ENCODE results near the gene SCO1. TPM values are rescaled to one million over a fixed set of nuclear protein-coding genes. Genes with fewer than 3 reads are reported as not detected.
A peak's percentile ranks its signal among the peaks of the same experiment; 100 is the strongest.
"Not testable (repeated sequence)": the region's sequence is repeated elsewhere in the genome, so short reads cannot be mapped to it uniquely, and the experiment has no call there.

Gene SCO1
- total RNA-seq, 1 donor from 2014 or later = 30.2 TPM

DNA sequence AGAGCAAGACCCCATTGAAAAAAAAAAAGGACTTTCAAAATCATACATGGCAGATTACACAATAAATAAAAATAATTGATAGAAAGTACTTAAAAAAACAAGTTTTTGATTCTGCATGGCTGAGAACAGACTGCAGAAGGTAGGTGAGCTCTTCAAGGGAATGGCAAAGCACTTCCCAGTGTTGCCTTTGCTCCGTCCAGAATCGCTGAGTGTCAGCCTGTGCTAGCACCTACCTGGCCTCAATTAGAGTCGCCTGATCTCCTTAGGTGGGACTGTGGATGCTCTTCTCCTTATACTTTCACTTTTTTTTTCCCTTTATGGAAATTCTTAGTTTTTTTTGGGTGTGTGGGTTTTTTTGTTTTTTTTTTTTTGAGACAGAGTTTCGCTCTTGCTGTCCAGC lies 38.5 kb upstream of the SCO1 start:
- peaks cover 3% of the 10 kb centered on the region for H3K36me3 Mint-ChIP-seq (ENCODE audit: low read depth)
- H3K4me3 Mint-ChIP-seq (ENCODE audit: unreplicated experiment) = no peak overlapping the region
- TF ChIP-seq, protein P1, sequence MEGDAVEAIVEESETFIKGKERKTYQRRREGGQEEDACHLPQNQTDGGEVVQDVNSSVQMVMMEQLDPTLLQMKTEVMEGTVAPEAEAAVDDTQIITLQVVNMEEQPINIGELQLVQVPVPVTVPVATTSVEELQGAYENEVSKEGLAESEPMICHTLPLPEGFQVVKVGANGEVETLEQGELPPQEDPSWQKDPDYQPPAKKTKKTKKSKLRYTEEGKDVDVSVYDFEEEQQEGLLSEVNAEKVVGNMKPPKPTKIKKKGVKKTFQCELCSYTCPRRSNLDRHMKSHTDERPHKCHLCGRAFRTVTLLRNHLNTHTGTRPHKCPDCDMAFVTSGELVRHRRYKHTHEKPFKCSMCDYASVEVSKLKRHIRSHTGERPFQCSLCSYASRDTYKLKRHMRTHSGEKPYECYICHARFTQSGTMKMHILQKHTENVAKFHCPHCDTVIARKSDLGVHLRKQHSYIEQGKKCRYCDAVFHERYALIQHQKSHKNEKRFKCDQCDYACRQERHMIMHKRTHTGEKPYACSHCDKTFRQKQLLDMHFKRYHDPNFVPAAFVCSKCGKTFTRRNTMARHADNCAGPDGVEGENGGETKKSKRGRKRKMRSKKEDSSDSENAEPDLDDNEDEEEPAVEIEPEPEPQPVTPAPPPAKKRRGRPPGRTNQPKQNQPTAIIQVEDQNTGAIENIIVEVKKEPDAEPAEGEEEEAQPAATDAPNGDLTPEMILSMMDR (IDR thresholded peaks at IDR 0.05) = no peak
- H3K27ac Mint-ChIP-seq (ENCODE audit: unreplicated experiment) = no peak overlapping the region
- H3K4me1 Mint-ChIP-seq (ENCODE audit: low read depth) = peaks cover 6% of the 10 kb centered on the region
- DNase-seq (ENCODE audit: low spot score) = no peak
- H3K27me3 Mint-ChIP-seq (ENCODE audit: low read depth) = peaks cover 5% of the 10 kb centered on the region
- no peaks in the 10 kb centered on the region for H3K9me3 Mint-ChIP-seq (ENCODE audit: low read depth)

DNA sequence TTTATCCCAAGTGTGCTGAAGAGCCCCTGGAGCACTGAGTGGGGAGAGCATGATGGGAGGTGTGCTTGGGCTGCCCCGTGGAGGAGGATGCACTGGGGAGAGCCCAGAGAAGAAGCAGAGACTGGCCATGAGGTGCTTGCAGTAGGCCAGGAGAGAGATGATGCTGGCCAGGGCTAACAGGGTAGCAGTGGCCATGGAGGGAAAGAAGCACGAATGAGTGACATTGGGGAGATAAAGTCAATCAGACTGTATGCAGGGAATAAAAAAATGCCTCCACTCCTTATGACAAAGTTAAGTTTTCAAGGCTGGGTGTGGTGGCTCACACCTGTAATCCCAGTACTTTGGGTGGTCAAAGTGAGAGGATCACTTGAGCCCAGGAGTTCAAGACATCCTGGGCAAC lies 37.9 kb upstream of the SCO1 start:
- H3K36me3 Mint-ChIP-seq (ENCODE audit: low read depth) = peaks cover 3% of the 10 kb centered on the region
- peaks cover 5% of the 10 kb centered on the region for H3K27me3 Mint-ChIP-seq (ENCODE audit: low read depth)
- no peaks in the 10 kb centered on the region for H3K9me3 Mint-ChIP-seq (ENCODE audit: low read depth)
- TF ChIP-seq, protein P1 (IDR thresholded peaks at IDR 0.05) = no peak
- DNase-seq (ENCODE audit: low spot score) = no peak
- peaks cover 12% of the 10 kb centered on the region for H3K4me1 Mint-ChIP-seq (ENCODE audit: low read depth)
- no peak overlapping the region for H3K27ac Mint-ChIP-seq (ENCODE audit: unreplicated experiment)
- H3K4me3 Mint-ChIP-seq (ENCODE audit: unreplicated experiment) = no peak overlapping the region

GRCh38 chr17:10733666-10734065 lies 36.3 kb upstream of the SCO1 start:
- no peak overlapping the region for H3K4me3 Mint-ChIP-seq (ENCODE audit: unreplicated experiment)
- peaks cover 3% of the 10 kb centered on the region for H3K36me3 Mint-ChIP-seq (ENCODE audit: low read depth)
- TF ChIP-seq, protein P1 (IDR thresholded peaks at IDR 0.05) = no peak
- H3K27me3 Mint-ChIP-seq (ENCODE audit: low read depth) = peaks cover 2% of the 10 kb centered on the region
- no peaks in the 10 kb centered on the region for H3K9me3 Mint-ChIP-seq (ENCODE audit: low read depth)
- no peak overlapping the region for H3K27ac Mint-ChIP-seq (ENCODE audit: unreplicated experiment)
- DNase-seq (ENCODE audit: low spot score) = no peak
- H3K4me1 Mint-ChIP-seq (ENCODE audit: low read depth) = peaks cover 16% of the 10 kb centered on the region

DNA sequence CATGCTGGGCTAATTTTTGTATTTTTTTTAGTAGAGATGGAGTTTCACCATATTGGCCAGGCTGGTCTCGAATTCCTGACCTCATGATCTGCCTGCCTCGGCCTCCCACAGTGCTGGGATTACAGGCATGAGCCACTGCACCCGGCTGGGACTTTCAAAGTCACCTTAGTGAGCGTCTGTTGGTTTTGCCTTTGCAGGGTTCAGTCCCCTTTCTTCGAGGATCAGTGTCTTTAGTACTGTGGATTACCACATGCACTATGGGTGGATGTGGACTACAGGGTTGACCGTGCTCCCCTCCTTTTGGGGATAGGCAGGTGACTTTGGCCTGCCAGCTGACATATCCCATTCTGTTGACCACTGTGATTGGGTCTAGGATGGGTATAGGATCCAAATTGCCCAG lies 34.8 kb upstream of the SCO1 start:
- not testable (repeated sequence) for H3K27ac Mint-ChIP-seq (ENCODE audit: unreplicated experiment); H3K27me3 Mint-ChIP-seq (ENCODE audit: low read depth); H3K9me3 Mint-ChIP-seq (ENCODE audit: low read depth); DNase-seq (ENCODE audit: low spot score); H3K4me3 Mint-ChIP-seq (ENCODE audit: unreplicated experiment); H3K36me3 Mint-ChIP-seq (ENCODE audit: low read depth)
- peaks cover 14% of the 10 kb centered on the region for H3K4me1 Mint-ChIP-seq (ENCODE audit: low read depth)

- no peak overlapping the region for H3K4me3 Mint-ChIP-seq (ENCODE audit: unreplicated experiment)
- no peak for DNase-seq (ENCODE audit: low spot score)
Observed at GRCh38 chr17:10731408-10731879, 34.1 kb upstream of the SCO1 start.

GRCh38 chr17:10730247-10730646 lies 32.9 kb upstream of the SCO1 start:
- H3K4me1 Mint-ChIP-seq (ENCODE audit: low read depth) = peaks cover 15% of the 10 kb centered on the region
- peak overlapping the region; percentile 98 for H3K27ac Mint-ChIP-seq (ENCODE audit: unreplicated experiment)
- DNase-seq (ENCODE audit: low spot score); H3K27me3 Mint-ChIP-seq (ENCODE audit: low read depth); H3K36me3 Mint-ChIP-seq (ENCODE audit: low read depth); H3K9me3 Mint-ChIP-seq (ENCODE audit: low read depth): not testable (repeated sequence)
- H3K4me3 Mint-ChIP-seq (ENCODE audit: unreplicated experiment) = peak overlapping the region; percentile 98

More at GRCh38 chr17:10731408-10731879, 34.1 kb upstream of the SCO1 start:
- peaks cover 2% of the 10 kb centered on the region for H3K27me3 Mint-ChIP-seq (ENCODE audit: low read depth)
- H3K36me3 Mint-ChIP-seq (ENCODE audit: low read depth) = peaks cover 3% of the 10 kb centered on the region
- TF ChIP-seq, protein P1 (IDR thresholded peaks at IDR 0.05) = no peak
- no peak overlapping the region for H3K27ac Mint-ChIP-seq (ENCODE audit: unreplicated experiment)
- peaks cover 13% of the 10 kb centered on the region for H3K4me1 Mint-ChIP-seq (ENCODE audit: low read depth)
- H3K9me3 Mint-ChIP-seq (ENCODE audit: low read depth) = no peaks in the 10 kb centered on the region

All from chondrocyte (in vitro differentiated cells).